ENCODE measurements around the gene CD3G. TPM values are rescaled to one million over a fixed set of nuclear protein-coding genes. Genes with fewer than 3 reads are reported as not detected.
"Not testable (repeated sequence)": the region's sequence is repeated elsewhere in the genome, so short reads cannot be mapped to it uniquely, and the experiment has no call there.

Gene CD3G
- total RNA-seq, 1 donor from 2014 or later, result not detected

- DNase-seq (ENCODE audit: low read depth), result peak; percentile 90
- TF ChIP-seq CTCF (conservative IDR thresholded peaks at IDR 0.05; ENCODE audit: low read depth, low read length), result peak; percentile 11
These were observed 57.9 kb downstream of the CD3G start for GRCh38 chr11:118401880-118402590.

GRCh38 chr11:118402594-118402993 is 58.5 kb downstream of the CD3G start:
- H3K4me3 ChIP-seq (ENCODE audit: low read depth, low read length), result peak overlapping the region; percentile 85
- not testable (repeated sequence) for DNase-seq (ENCODE audit: low read depth)

More at GRCh38 chr11:118401880-118402590, 57.9 kb downstream of the CD3G start:
- peak overlapping the region; percentile 85 for H3K4me3 ChIP-seq (ENCODE audit: low read depth, low read length)

Other genes starting within 250 kb of the CD3G start
- gene SCN4B, start 191.5 kb upstream of the CD3G start, total RNA-seq, result under 0.01 TPM in 1 of 2 replicates, not detected in the other
- gene SCN2B, start 167.7 kb upstream of the CD3G start, total RNA-seq, result under 0.01 TPM in 1 of 2 replicates, not detected in the other
- not detected in 2 replicates for gene JAML, start 119.3 kb upstream of the CD3G start, total RNA-seq
- gene MPZL3, start 92.0 kb upstream of the CD3G start, total RNA-seq, result 6.1 and 7.4 TPM in 2 replicates
- gene MPZL2, start 80.0 kb upstream of the CD3G start, total RNA-seq, result 19.9 and 29.7 TPM in 2 replicates
- gene CD3E, start 39.6 kb upstream of the CD3G start, total RNA-seq, result not detected in 2 replicates
- gene CD3D, start 1.6 kb upstream of the CD3G start, total RNA-seq, result not detected in 2 replicates
- gene UBE4A, start 15.3 kb downstream of the CD3G start, total RNA-seq, result 27.3 and 39.3 TPM in 2 replicates
- gene ATP5MG, start 57.3 kb downstream of the CD3G start, total RNA-seq, result 82.7 and 86.8 TPM in 2 replicates
- 27.2 and 42.1 TPM in 2 replicates for gene KMT2A, start 92.1 kb downstream of the CD3G start, total RNA-seq
- 1.6 TPM in 1 of 2 replicates, not detected in the other for gene TTC36, start 183.1 kb downstream of the CD3G start, total RNA-seq
- gene TMEM25, start 186.8 kb downstream of the CD3G start, total RNA-seq, result 25.4 and 40.5 TPM in 2 replicates
- 13.5 and 15.8 TPM in 2 replicates for gene IFT46, start 221.6 kb downstream of the CD3G start, total RNA-seq
- gene ARCN1, start 228.1 kb downstream of the CD3G start, total RNA-seq, result 88.7 and 111 TPM in 2 replicates